ENCODE measurements around the gene OAT. TPM values are rescaled to one million over a fixed set of nuclear protein-coding genes. Genes with fewer than 3 reads are reported as not detected.

Gene OAT
- total and polyA plus RNA-seq, 2 donors (not counting 3 experiments of a cell fraction or from before 2014, with no cell fraction given), result 69.9 to 90.8 TPM

GRCh38 chr10:124356701-124357560 lies 61.8 kb downstream of the OAT start:
- Histone ChIP-seq H3K27ac (ENCODE audit: insufficient read depth, low read depth, low read length) (no peak overlapping the region), H3K9me3 (replicated peaks; ENCODE audit: control insufficient read depth, insufficient read depth, low read length) (no peaks in the 10 kb centered on the region), H3K4me3 (replicated peaks in 1 of 3; ENCODE audit: insufficient read depth in 1 of 3, low read depth in 1 of 3, low read length in 3 of 3) (no peak overlapping the region), H3K27me3 (ENCODE audit: control insufficient read depth in 2 of 2, insufficient read depth in 2 of 2, low read length in 2 of 2) (no peaks in the 10 kb centered on the region), H3K79me2 (ENCODE audit: control insufficient read depth, insufficient read depth, low read length) (no peaks in the 10 kb centered on the region), H2AFZ (ENCODE audit: low read depth, low read length) (no peak overlapping the region), H4K20me1 (replicated peaks; ENCODE audit: control insufficient read depth, extremely low read depth, insufficient read depth, low read length) (no peaks in the 10 kb centered on the region), H3K9me1 (replicated peaks; ENCODE audit: control insufficient read depth, extremely low read depth, insufficient read depth, low read length) (no peaks in the 10 kb centered on the region), H3K4me1 (ENCODE audit: control insufficient read depth, extremely low read depth, insufficient read depth, low read length) (peaks cover 7% of the 10 kb centered on the region), H3K4me2 (ENCODE audit: insufficient read depth, low read length) (no peak overlapping the region), H3K9ac (replicated peaks; ENCODE audit: extremely low read depth, insufficient read depth, low read length) (no peak overlapping the region), H3K36me3 (ENCODE audit: control insufficient read depth in 2 of 2, extremely low read depth in 1 of 2, insufficient read depth in 2 of 2, low read length in 2 of 2) (no peaks in the 10 kb centered on the region)
- dilution Hi-C loops (cut with MboI; ENCODE audit: extremely low pct_ligation_motif_present, low sequenced_read_pairs) (no loop called here), intact Hi-C loops (cut with micrococcal nuclease) (no loop called here)
- TF ChIP-seq JUN (IDR thresholded peaks at IDR 0.05; ENCODE audit: borderline replicate concordance, insufficient read depth, insufficient read length, low read depth) (no peak), POLR2AphosphoS5 (IDR thresholded peaks at IDR 0.05; ENCODE audit: insufficient read depth, low read depth, low read length) (no peak), CTCF (IDR thresholded peaks at IDR 0.05; ENCODE audit: extremely low read depth in 1 of 2, insufficient read depth in 1 of 2, low read depth in 1 of 2, low read length in 2 of 2) (no peak), MAX (IDR thresholded peaks at IDR 0.05; ENCODE audit: insufficient read depth, insufficient read length) (no peak), EZH2 (IDR thresholded peaks at IDR 0.05; ENCODE audit: borderline replicate concordance, low read depth, low read length, severe bottlenecking) (no peak), FOS (IDR thresholded peaks at IDR 0.05; ENCODE audit: borderline replicate concordance, insufficient read depth, low read length) (no peak), GATA2 (IDR thresholded peaks at IDR 0.05; ENCODE audit: insufficient read depth, insufficient read length, low read depth, low read length) (no peak), POLR2A (IDR thresholded peaks at IDR 0.05; ENCODE audit: low read depth, low read length) (no peak), MYC (IDR thresholded peaks at IDR 0.05; ENCODE audit: low read depth, low read length) (no peak)
- no TSS peak for BruUV-seq (replicated peaks)
- CTCF ChIA-PET, result interaction anchor here (1.1 to 2.3 kb wide), 2 partner anchors 32 to 362 kb away, joined by 4 to 8 read pairs; no protein-coding TSS in a partner anchor
- FAIRE-seq (no peak), DNase-seq (ENCODE audit: low read depth, low spot score) (no peak)
- POLR2A ChIA-PET, result no interaction called here
